Endothelial cell of umbilical vein (primary cell): ENCODE results near the gene ST6GALNAC4.

Experiments
- EZH2 ChIP-seq: IDR thresholded peaks from 2 replicates; pipeline ENCODE4 v1.6.1; 2012; ENCODE audit warnings: borderline replicate concordance, low read depth, mild to moderate bottlenecking, moderate library complexity, low read length, inconsistent platforms; ENCODE audit not compliant: severe bottlenecking
- GATA2 ChIP-seq: IDR thresholded peaks from 2 replicates; pipeline ENCODE4 v1.7.0; 2011; ENCODE audit warnings: low read depth, mild to moderate bottlenecking, moderate library complexity, mixed read lengths, low read length; ENCODE audit not compliant: insufficient read length, insufficient read depth
- JUN ChIP-seq: IDR thresholded peaks from 2 replicates; pipeline ENCODE4 v1.6.1; 2011; ENCODE audit warnings: borderline replicate concordance, low read depth; ENCODE audit not compliant: insufficient read length, insufficient read depth
- MYC ChIP-seq: IDR thresholded peaks from one replicate; pipeline ENCODE4 v1.6.1; 2011; ENCODE audit warnings: mild to moderate bottlenecking, low read depth, low read length
- POLR2A ChIP-seq: IDR thresholded peaks from 2 replicates; pipeline ENCODE4 v1.6.1; 2012; ENCODE audit warnings: low read depth, mild to moderate bottlenecking, control low read depth, low read length
- POLR2AphosphoS5 ChIP-seq: IDR thresholded peaks from 2 replicates; pipeline ENCODE4 v1.6.1; 2012; ENCODE audit warnings: low read depth, mild to moderate bottlenecking, control low read depth, low read length, moderate library complexity; ENCODE audit not compliant: insufficient read depth
- TF ChIP-seq, protein P1 (sequence below): IDR thresholded peaks from 2 replicates; pipeline ENCODE4 v1.6.1; 2011; ENCODE audit not compliant: insufficient read depth, insufficient read length
- TF ChIP-seq, protein P2 (sequence below), 2 donors: IDR thresholded peaks; 1 replicate in 1 of 2; 2 replicates in 1 of 2; pipeline ENCODE4 v1.5.1; 2011; ENCODE audit warnings: low read length in 2 of 2, mild to moderate bottlenecking in 2 of 2, moderate library complexity in 2 of 2, control low read depth in 1 of 2, inconsistent platforms in 1 of 2, low read depth in 1 of 2; ENCODE audit not compliant: insufficient read depth in 1 of 2; ENCODE audit errors: extremely low read depth in 1 of 2

DNA sequence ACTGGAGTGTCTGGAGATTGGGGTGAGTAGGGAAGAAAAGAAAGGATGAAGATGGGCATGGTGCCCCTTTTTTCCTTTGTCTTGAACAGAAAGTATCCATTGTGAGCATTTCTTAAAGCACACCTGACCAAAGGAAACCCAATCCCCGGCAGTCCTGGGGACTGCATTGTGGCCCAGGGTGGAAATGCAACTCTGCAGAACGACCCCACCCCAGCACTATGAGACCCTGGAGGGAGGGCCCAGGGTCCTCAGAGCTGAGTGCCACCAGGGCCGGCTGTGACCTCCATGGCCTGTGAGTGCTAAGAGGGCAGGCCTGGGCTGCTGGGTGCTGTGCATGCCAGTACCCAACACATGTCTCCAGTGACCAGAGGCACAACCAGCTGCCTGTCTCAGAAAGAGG lies 45.4 kb upstream of the ST6GALNAC4 start:
- TF ChIP-seq EZH2 (no peak), JUN (no peak), POLR2AphosphoS5 (no peak), MYC (no peak), POLR2A (no peak), GATA2 (no peak)
- TF ChIP-seq, protein P1, sequence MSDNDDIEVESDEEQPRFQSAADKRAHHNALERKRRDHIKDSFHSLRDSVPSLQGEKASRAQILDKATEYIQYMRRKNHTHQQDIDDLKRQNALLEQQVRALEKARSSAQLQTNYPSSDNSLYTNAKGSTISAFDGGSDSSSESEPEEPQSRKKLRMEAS, result no peak
- TF ChIP-seq, protein P2, sequence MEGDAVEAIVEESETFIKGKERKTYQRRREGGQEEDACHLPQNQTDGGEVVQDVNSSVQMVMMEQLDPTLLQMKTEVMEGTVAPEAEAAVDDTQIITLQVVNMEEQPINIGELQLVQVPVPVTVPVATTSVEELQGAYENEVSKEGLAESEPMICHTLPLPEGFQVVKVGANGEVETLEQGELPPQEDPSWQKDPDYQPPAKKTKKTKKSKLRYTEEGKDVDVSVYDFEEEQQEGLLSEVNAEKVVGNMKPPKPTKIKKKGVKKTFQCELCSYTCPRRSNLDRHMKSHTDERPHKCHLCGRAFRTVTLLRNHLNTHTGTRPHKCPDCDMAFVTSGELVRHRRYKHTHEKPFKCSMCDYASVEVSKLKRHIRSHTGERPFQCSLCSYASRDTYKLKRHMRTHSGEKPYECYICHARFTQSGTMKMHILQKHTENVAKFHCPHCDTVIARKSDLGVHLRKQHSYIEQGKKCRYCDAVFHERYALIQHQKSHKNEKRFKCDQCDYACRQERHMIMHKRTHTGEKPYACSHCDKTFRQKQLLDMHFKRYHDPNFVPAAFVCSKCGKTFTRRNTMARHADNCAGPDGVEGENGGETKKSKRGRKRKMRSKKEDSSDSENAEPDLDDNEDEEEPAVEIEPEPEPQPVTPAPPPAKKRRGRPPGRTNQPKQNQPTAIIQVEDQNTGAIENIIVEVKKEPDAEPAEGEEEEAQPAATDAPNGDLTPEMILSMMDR (IDR thresholded peaks at IDR 0.05; ENCODE audit: extremely low read depth in 1 of 2, insufficient read depth in 1 of 2, low read depth in 1 of 2, low read length in 2 of 2), result no peak
